Left renal pelvis (tissue), 4 donors: Measurements from ENCODE around the gene PIK3CA. TPM values are rescaled to one million over a fixed set of nuclear protein-coding genes. Genes with fewer than 3 reads are reported as not detected.

Experiments
- polyA plus RNA-seq, 4 donors: library from polyadenylated mRNA; unstranded; fragments of 120-200 nt; gene quantifications; one replicate each; pipeline ENCODE4 v1.2.1, GENCODE V29; 2013; ENCODE audit not compliant: insufficient read length in 4 of 4

PIK3CA gene
- polyA plus RNA-seq, 4 donors: 28.9 to 31.8 (median 29.9) TPM

Other genes starting within 250 kb of the PIK3CA start
- 10 to 100 TPM in 2 of 4 donors, 1 to 10 TPM in 2; 6.7 to 11.1 (median 10.1) TPM for gene ZMAT3, start 76.5 kb upstream of the PIK3CA start, polyA plus RNA-seq
- 1 to 10 TPM; 4.2 to 6.8 (median 5.5) TPM for gene KCNMB3, start 102.8 kb downstream of the PIK3CA start, polyA plus RNA-seq
- 10 to 100 TPM; 49.8 to 64.7 (median 58.6) TPM for gene ZNF639, start 174.7 kb downstream of the PIK3CA start, polyA plus RNA-seq
- 10 to 100 TPM; 55.7 to 77.5 (median 70.1) TPM for gene MFN1, start 199.4 kb downstream of the PIK3CA start, polyA plus RNA-seq